Common myeloid progenitor, CD34-positive (primary cell): ENCODE results near the gene MYO1D.
"Not testable (repeated sequence)": the region's sequence is repeated elsewhere in the genome, so short reads cannot be mapped to it uniquely, and the experiment has no call there.

ENCODE experiments used
- CTCF ChIA-PET: fragments of 350-600 bp; sonication (Branson Sonifier 250); formaldehyde crosslinking; loops from one replicate; lab custom pipeline; 2021; ENCODE audit warnings: antibody characterized with exemption; lab: Charles Lee
- POLR2A ChIA-PET: fragments of 350-600 bp; sonication (Branson Sonifier 250); formaldehyde crosslinking; loops from one replicate; lab custom pipeline; 2021; ENCODE audit warnings: antibody characterized with exemption; lab: Charles Lee
- DNase-seq, 3 donors: peaks; one replicate each; pipeline versions ENCODE4 v3.0.0 to v3.0.0-alpha.2; 2013
- H3K27ac ChIP-seq, 2 experiments: 1 replicate in 1 of 2; 2 replicates in 1 of 2; pipeline ENCODE4 v1.7.0; 2013; ENCODE audit warnings: inconsistent platforms in 2 of 2, low read length in 2 of 2, mild to moderate bottlenecking in 2 of 2, low read depth in 1 of 2, moderate library complexity in 1 of 2; ENCODE audit not compliant: severe bottlenecking in 2 of 2, insufficient read depth in 1 of 2, poor library complexity in 1 of 2
- H3K27me3 ChIP-seq, 5 experiments: replicated peaks in 2 of 5; 1 replicate in 3 of 5; 2 replicates in 2 of 5; pipeline versions ENCODE4 v1.6.1 to v1.7.0; 2013; ENCODE audit warnings: low read length in 4 of 5, mild to moderate bottlenecking in 2 of 5, moderate library complexity in 2 of 5, inconsistent platforms in 1 of 5; ENCODE audit not compliant: insufficient read depth in 5 of 5, control insufficient read depth in 4 of 5
- H3K36me3 ChIP-seq, 4 experiments: 1 replicate in 2 of 4; 2 replicates in 2 of 4; pipeline versions ENCODE4 v1.6.1 to v1.7.0; 2013; ENCODE audit warnings: low read length in 3 of 4, control low read depth in 1 of 4, mild to moderate bottlenecking in 1 of 4; ENCODE audit not compliant: control insufficient read depth in 4 of 4, insufficient read depth in 4 of 4
- H3K4me1 ChIP-seq, 4 experiments: 1 replicate in 3 of 4; 2 replicates in 1 of 4; pipeline versions ENCODE4 v1.6.1 to v1.7.1; 2013; ENCODE audit warnings: low read length in 3 of 4, mild to moderate bottlenecking in 3 of 4, control low read depth in 1 of 4, inconsistent platforms in 1 of 4, moderate library complexity in 1 of 4; ENCODE audit not compliant: control insufficient read depth in 4 of 4, insufficient read depth in 4 of 4; ENCODE audit errors: control extremely low read depth in 1 of 4
- H3K4me3 ChIP-seq, 7 experiments: 1 replicate in 4 of 7; 2 replicates in 3 of 7; pipeline versions ENCODE4 v1.5.1 to v1.7.0; 2013; ENCODE audit warnings: mild to moderate bottlenecking in 7 of 7, low read length in 6 of 7, moderate library complexity in 6 of 7, inconsistent platforms in 2 of 7, low read depth in 2 of 7, control low read depth in 1 of 7; ENCODE audit not compliant: insufficient read depth in 4 of 7, control insufficient read depth in 1 of 7; ENCODE audit errors: extremely low read depth in 1 of 7
- H3K9me3 ChIP-seq, 5 experiments: 1 replicate in 4 of 5; 2 replicates in 1 of 5; pipeline versions ENCODE4 v1.6.1 to v1.7.1; 2013; ENCODE audit warnings: low read length in 4 of 5, mild to moderate bottlenecking in 2 of 5, inconsistent platforms in 1 of 5, low read depth in 1 of 5, moderate library complexity in 1 of 5; ENCODE audit not compliant: control insufficient read depth in 4 of 5, insufficient read depth in 2 of 5; ENCODE audit errors: control extremely low read depth in 1 of 5
- WGBS: methylation state at CpG from one replicate; pipeline ENCODE4 v1.1.5; 2013; ENCODE audit not compliant: insufficient coverage; 5-methylcytosine and 5-hydroxymethylcytosine counted together

MYO1D gene

GRCh38 chr17:32646941-32647340 is 230.0 kb downstream of the MYO1D start:
- peaks cover 3 to 13% (median 4%) of the 10 kb centered on the region in 5 experiments for H3K9me3 ChIP-seq
- CTCF ChIA-PET, result interaction anchor here (0.6 to 1.7 kb wide), 2 partner anchors 12 to 71 kb away, joined by 3 to 6 read pairs; no protein-coding TSS in a partner anchor
- no peak for DNase-seq
- H3K27ac ChIP-seq, result no peak overlapping the region
- H3K36me3 ChIP-seq, result peaks cover 0 to 6% (median 1%) of the 10 kb centered on the region in 4 experiments
- POLR2A ChIA-PET, result interaction anchor here (0.6 kb wide), 1 partner anchor 12 kb away, joined by 3 read pairs; no protein-coding TSS in a partner anchor
- no peaks in the 10 kb centered on the region for H3K27me3 ChIP-seq
- no peaks in the 10 kb centered on the region for H3K4me1 ChIP-seq
- H3K4me3 ChIP-seq, result no peak overlapping the region
- 100% methylated on average over 2 of the region's 2 CpGs for WGBS

- H3K27ac ChIP-seq, CTCF ChIA-PET, H3K9me3 ChIP-seq, H3K36me3 ChIP-seq, H3K4me1 ChIP-seq, POLR2A ChIA-PET, H3K4me3 ChIP-seq, H3K27me3 ChIP-seq, DNase-seq: not testable (repeated sequence)
- WGBS, result no CpG with 5 or more reads among the region's 2 CpGs
Measured at GRCh38 chr17:32641514-32641913, 235.4 kb downstream of the MYO1D start.

GRCh38 chr17:32636598-32637218 is 240.2 kb downstream of the MYO1D start:
- Histone ChIP-seq H3K4me1 (no peaks in the 10 kb centered on the region), H3K9me3 (no peaks in the 10 kb centered on the region), H3K4me3 (no peak overlapping the region), H3K36me3 (no peaks in the 10 kb centered on the region), H3K27me3 (no peaks in the 10 kb centered on the region), H3K27ac (no peak overlapping the region)
- no peak for DNase-seq
- POLR2A ChIA-PET, result no interaction called here
- WGBS, result no CpG with 5 or more reads among the region's 5 CpGs
- CTCF ChIA-PET, result interaction anchor here (0.8 kb wide), 1 partner anchor 22 kb away, joined by 3 read pairs; no protein-coding TSS in a partner anchor

GRCh38 chr17:32634167-32634566 is 242.8 kb downstream of the MYO1D start:
- Histone ChIP-seq H3K27me3 (no peaks in the 10 kb centered on the region), H3K4me3 (no peak overlapping the region), H3K36me3 (no peaks in the 10 kb centered on the region), H3K9me3 (no peaks in the 10 kb centered on the region), H3K4me1 (no peaks in the 10 kb centered on the region), H3K27ac (no peak overlapping the region)
- DNase-seq, result no peak
- ChIA-PET POLR2A (no interaction called here), CTCF (no interaction called here)
- WGBS, result 100% methylated on average over 3 of the region's 3 CpGs

- no peak for DNase-seq
- POLR2A ChIA-PET, result no interaction called here
- Histone ChIP-seq H3K4me1 (no peaks in the 10 kb centered on the region), H3K27ac (no peak overlapping the region), H3K4me3 (no peak overlapping the region), H3K9me3 (no peaks in the 10 kb centered on the region), H3K36me3 (no peaks in the 10 kb centered on the region), H3K27me3 (no peaks in the 10 kb centered on the region)
- 100% methylated on average over 3 of the region's 6 CpGs for WGBS
- CTCF ChIA-PET, result no interaction called here
Measured at GRCh38 chr17:32631341-32632096, 245.4 kb downstream of the MYO1D start.

GRCh38 chr17:32629563-32630190 is 247.2 kb downstream of the MYO1D start:
- ChIA-PET CTCF (no interaction called here), POLR2A (no interaction called here)
- WGBS, result 100% methylated on average over 8 of the region's 11 CpGs
- no peaks in the 10 kb centered on the region for H3K9me3 ChIP-seq
- no peak overlapping the region for H3K4me3 ChIP-seq
- no peaks in the 10 kb centered on the region for H3K4me1 ChIP-seq
- no peak overlapping the region for H3K27ac ChIP-seq
- no peaks in the 10 kb centered on the region for H3K27me3 ChIP-seq
- DNase-seq, result no peak
- no peaks in the 10 kb centered on the region for H3K36me3 ChIP-seq
